Mucosa of gallbladder (tissue), 1 donor: ENCODE results near the gene NT5DC2. TPM values are rescaled to one million over a fixed set of nuclear protein-coding genes. Genes with fewer than 3 reads are reported as not detected.

Source experiments
- DNase-seq: peaks from one replicate; pipeline ENCODE4 v3.0.0-alpha.2; 2020; ENCODE audit warnings: low spot score
- total RNA-seq: library from RNA; stranded (reverse); gene quantifications from one replicate; pipeline ENCODE4 v1.2.1, GENCODE V29; 2021
- donor health status: DM: no; HTN: no; CAD: no.

NT5DC2 gene
- total RNA-seq, 1 donor from 2014 or later: 20.3 TPM

- no peak for DNase-seq
Measured at GRCh38 chr3:52488746-52489145, 44.9 kb downstream of the NT5DC2 start.

GRCh38 chr3:52487788-52488691 lies 45.6 kb downstream of the NT5DC2 start:
- DNase-seq: no peak

GRCh38 chr3:52487050-52487787 lies 46.4 kb downstream of the NT5DC2 start:
- no peak for DNase-seq

GRCh38 chr3:52484680-52485461 lies 48.8 kb downstream of the NT5DC2 start:
- DNase-seq: no peak

GRCh38 chr3:52483577-52484381 lies 49.9 kb downstream of the NT5DC2 start:
- DNase-seq: no peak

GRCh38 chr3:52483081-52483480 lies 50.6 kb downstream of the NT5DC2 start:
- no peak for DNase-seq

- DNase-seq: no peak
Measured at GRCh38 chr3:52481819-52482521, 51.7 kb downstream of the NT5DC2 start.

- no peak for DNase-seq
Measured at GRCh38 chr3:52480768-52481715, 52.6 kb downstream of the NT5DC2 start.

GRCh38 chr3:52479877-52480575 lies 53.6 kb downstream of the NT5DC2 start:
- DNase-seq: no peak

- no peak for DNase-seq
Measured at GRCh38 chr3:52479037-52479876, 54.4 kb downstream of the NT5DC2 start.

- no peak for DNase-seq
Measured at GRCh38 chr3:52477796-52478095, 55.9 kb downstream of the NT5DC2 start.

GRCh38 chr3:52477076-52477795 lies 56.4 kb downstream of the NT5DC2 start:
- DNase-seq: no peak

Other genes with a start within 250 kb of the NT5DC2 start
- gene GLYCTK, start 246.0 kb downstream of the NT5DC2 start, total RNA-seq: 53.6 TPM
- 13.8 TPM for gene DNAH1, start 217.5 kb downstream of the NT5DC2 start, total RNA-seq
- gene BAP1, start 123.8 kb downstream of the NT5DC2 start, total RNA-seq: 71.3 TPM
- gene PHF7, start 123.2 kb downstream of the NT5DC2 start, total RNA-seq: 5.4 TPM
- gene SEMA3G, start 88.8 kb downstream of the NT5DC2 start, total RNA-seq: 11.6 TPM
- gene TNNC1, start 79.8 kb downstream of the NT5DC2 start, total RNA-seq: 0.81 TPM
- gene NISCH, start 78.3 kb downstream of the NT5DC2 start, total RNA-seq: 111 TPM
- gene STAB1, start 38.5 kb downstream of the NT5DC2 start, total RNA-seq: 222 TPM
- 14.6 TPM for gene UQCC5, start 2.7 kb upstream of the NT5DC2 start, total RNA-seq
- gene PBRM1, start 152.1 kb upstream of the NT5DC2 start, total RNA-seq: 54.3 TPM
- gene GNL3, start 152.2 kb upstream of the NT5DC2 start, total RNA-seq: 29.4 TPM
- 55.0 TPM for gene GLT8D1, start 171.9 kb upstream of the NT5DC2 start, total RNA-seq
- 106 TPM for gene SPCS1, start 172.2 kb upstream of the NT5DC2 start, total RNA-seq
- gene NEK4, start 237.1 kb upstream of the NT5DC2 start, total RNA-seq: 40.1 TPM
- 4.8 TPM for gene ITIH1, start 243.7 kb upstream of the NT5DC2 start, total RNA-seq